Nephron (organoid): ENCODE results near the gene JADE3.

Source experiments
- H3K27ac Mint-ChIP-seq, 3 experiments: 2 replicates each; pipeline ENCODE4 v1.8.0; 2020; ENCODE audit warnings: mixed read lengths in 3 of 3, mild to moderate bottlenecking in 2 of 3, moderate library complexity in 1 of 3
- H3K27me3 Mint-ChIP-seq: 2 replicates; pipeline ENCODE4 v1.8.0; 2021; ENCODE audit warnings: low read depth, mild to moderate bottlenecking, moderate library complexity, mixed read lengths
- H3K36me3 Mint-ChIP-seq: 2 replicates; pipeline ENCODE4 v1.8.0; 2020; ENCODE audit warnings: low read depth, mixed read lengths
- H3K4me1 Mint-ChIP-seq: 2 replicates; pipeline ENCODE4 v1.8.0; 2020; ENCODE audit warnings: mixed read lengths
- H3K4me3 Mint-ChIP-seq, 3 experiments: 2 replicates each; pipeline ENCODE4 v1.8.0; 2020; ENCODE audit warnings: mild to moderate bottlenecking in 3 of 3, mixed read lengths in 3 of 3, moderate library complexity in 2 of 3
- H3K9me3 Mint-ChIP-seq: 2 replicates; pipeline ENCODE4 v1.8.0; 2020; ENCODE audit warnings: mixed read lengths
- CTCF ChIP-seq, 3 experiments: fragments of 200-600 bp; sonication (generic); IDR thresholded peaks; one replicate each; pipeline ENCODE4 v1.5.0; 2021; ENCODE audit warnings: antibody characterized with exemption in 3 of 3; ENCODE audit not compliant: unreplicated experiment in 3 of 3

The JADE3 gene

GRCh38 chrX:46910415-46910814 lies 1.8 kb upstream of the JADE3 start:
- peaks cover 12% of the 10 kb centered on the region for H3K9me3 Mint-ChIP-seq
- peaks cover 13% of the 10 kb centered on the region for H3K27me3 Mint-ChIP-seq
- H3K4me1 Mint-ChIP-seq: peaks cover 4% of the 10 kb centered on the region
- no peak for TF ChIP-seq CTCF (IDR thresholded peaks at IDR 0.05; ENCODE audit: unreplicated experiment in 3 of 3)
- H3K4me3 Mint-ChIP-seq: peak overlapping the region in 2 of 3 experiments; percentile 28 to 35
- no peaks in the 10 kb centered on the region for H3K36me3 Mint-ChIP-seq
- no peak overlapping the region for H3K27ac Mint-ChIP-seq

- H3K4me1 Mint-ChIP-seq: peaks cover 4% of the 10 kb centered on the region
- H3K27me3 Mint-ChIP-seq: peaks cover 9% of the 10 kb centered on the region
- peaks cover 15% of the 10 kb centered on the region for H3K9me3 Mint-ChIP-seq
- H3K4me3 Mint-ChIP-seq: peak overlapping the region; percentile 88 to 95 (median 93)
- no peaks in the 10 kb centered on the region for H3K36me3 Mint-ChIP-seq
- peak overlapping the region; percentile 80 to 95 (median 88) for H3K27ac Mint-ChIP-seq
- TF ChIP-seq CTCF (IDR thresholded peaks at IDR 0.05; ENCODE audit: unreplicated experiment in 3 of 3): peak; percentile 34 to 51 (median 41)
Observed at GRCh38 chrX:46912603-46913491, 626 bp downstream of the JADE3 start.

GRCh38 chrX:46913667-46914066 lies 1.4 kb downstream of the JADE3 start:
- Mint-ChIP-seq H3K4me1 (peaks cover 4% of the 10 kb centered on the region), H3K36me3 (no peaks in the 10 kb centered on the region), H3K9me3 (peaks cover 17% of the 10 kb centered on the region), H3K4me3 (peak overlapping the region; percentile 88 to 95 (median 93)), H3K27ac (peak overlapping the region; percentile 80 to 95 (median 88)), H3K27me3 (peaks cover 9% of the 10 kb centered on the region)
- no peak for TF ChIP-seq CTCF (IDR thresholded peaks at IDR 0.05; ENCODE audit: unreplicated experiment in 3 of 3)

GRCh38 chrX:46916273-46916672 lies 4.1 kb downstream of the JADE3 start:
- Mint-ChIP-seq H3K27ac (no peak overlapping the region), H3K4me3 (peak overlapping the region in 1 of 3 experiments; percentile 4), H3K27me3 (peaks cover 9% of the 10 kb centered on the region), H3K9me3 (peaks cover 32% of the 10 kb centered on the region), H3K4me1 (peaks cover 4% of the 10 kb centered on the region), H3K36me3 (peaks cover 13% of the 10 kb centered on the region)
- TF ChIP-seq CTCF (IDR thresholded peaks at IDR 0.05; ENCODE audit: unreplicated experiment in 3 of 3): no peak

- peak overlapping the region in 2 of 3 experiments; percentile 24 to 38 for H3K27ac Mint-ChIP-seq
Observed at GRCh38 chrX:46917622-46918021, 5.4 kb downstream of the JADE3 start.

More at GRCh38 chrX:46917622-46918021, 5.4 kb downstream of the JADE3 start:
- Mint-ChIP-seq H3K27me3 (peaks cover 9% of the 10 kb centered on the region), H3K4me1 (peaks cover 4% of the 10 kb centered on the region), H3K9me3 (peaks cover 40% of the 10 kb centered on the region), H3K4me3 (peak overlapping the region in 2 of 3 experiments; percentile 21 to 41), H3K36me3 (peaks cover 17% of the 10 kb centered on the region)
- TF ChIP-seq CTCF (IDR thresholded peaks at IDR 0.05; ENCODE audit: unreplicated experiment in 3 of 3): no peak
